GM12875 (cell line): ENCODE measurements around the gene TNNT3.
"Not testable (repeated sequence)": the region's sequence is repeated elsewhere in the genome, so short reads cannot be mapped to it uniquely, and the experiment has no call there.

Experiments
- H3K4me3 ChIP-seq: one replicate; pipeline ENCODE4 v1.5.1; 2011; ENCODE audit warnings: low read depth, low read length, control low read depth
- CTCF ChIP-seq: IDR thresholded peaks from 2 replicates; pipeline ENCODE4 v1.5.1; 2011; ENCODE audit warnings: low read depth, mild to moderate bottlenecking, control low read depth, inconsistent platforms, low read length, moderate library complexity, borderline replicate concordance; ENCODE audit not compliant: insufficient read depth

Gene TNNT3

GRCh38 chr11:1884303-1884700 is 35.2 kb upstream of the TNNT3 start:
- TF ChIP-seq CTCF: no peak
- H3K4me3 ChIP-seq: no peak overlapping the region

GRCh38 chr11:1886551-1886950 is 33.0 kb upstream of the TNNT3 start:
- H3K4me3 ChIP-seq: not testable (repeated sequence)

GRCh38 chr11:1887451-1888346 is 31.8 kb upstream of the TNNT3 start:
- no peak for TF ChIP-seq CTCF
- H3K4me3 ChIP-seq: no peak overlapping the region

- no peak for TF ChIP-seq CTCF
- H3K4me3 ChIP-seq: no peak overlapping the region
Measured at GRCh38 chr11:1888347-1888753, 31.2 kb upstream of the TNNT3 start.

GRCh38 chr11:1888811-1889210 is 30.7 kb upstream of the TNNT3 start:
- H3K4me3 ChIP-seq: no peak overlapping the region
- no peak for TF ChIP-seq CTCF

- no peak for TF ChIP-seq CTCF
Measured at GRCh38 chr11:1889224-1889930, 30.1 kb upstream of the TNNT3 start.

GRCh38 chr11:1889941-1890855 is 29.3 kb upstream of the TNNT3 start:
- no peak overlapping the region for H3K4me3 ChIP-seq
- TF ChIP-seq CTCF: no peak

More at GRCh38 chr11:1889224-1889930, 30.1 kb upstream of the TNNT3 start:
- H3K4me3 ChIP-seq: no peak overlapping the region
